GM23338 (cell line): ENCODE measurements around the gene CD47. TPM values are rescaled to one million over a fixed set of nuclear protein-coding genes. Genes with fewer than 3 reads are reported as not detected.

ENCODE experiments used
- ATAC-seq: fragments of 200-7000 bp; cut with Tn5 transposase; 3 replicates; pipeline ENCODE4 v1.9.1; 2020
- DNase-seq: peaks from one replicate; pipeline ENCODE4 v3.0.0-alpha.2; 2015; ENCODE audit warnings: low spot score
- H2AFZ ChIP-seq: fragments of 200-600 bp; sonication (generic); 2 replicates; pipeline ENCODE4 v1.8.0; 2016; ENCODE audit warnings: antibody characterized with exemption, mild to moderate bottlenecking, moderate library complexity
- H3F3A ChIP-seq: fragments of 200-600 bp; sonication (generic); replicated peaks from 2 replicates; pipeline ENCODE4 v1.8.0; 2017; ENCODE audit warnings: antibody characterized with exemption, mixed run types, low read depth
- H3K27ac ChIP-seq: fragments of 200-600 bp; sonication (generic); 2 replicates; pipeline ENCODE4 v1.6.1; 2016; ENCODE audit warnings: low read depth
- H3K27me3 ChIP-seq: fragments of 200-600 bp; sonication (generic); 2 replicates; pipeline ENCODE4 v1.8.0; 2016; ENCODE audit warnings: mild to moderate bottlenecking, mixed run types, moderate library complexity; ENCODE audit not compliant: insufficient read depth
- H3K36me3 ChIP-seq: fragments of 200-600 bp; sonication (generic); 2 replicates; pipeline ENCODE4 v1.8.0; 2016; ENCODE audit warnings: mild to moderate bottlenecking; ENCODE audit not compliant: insufficient read depth
- H3K4me1 ChIP-seq: fragments of 200-600 bp; sonication (generic); 2 replicates; pipeline ENCODE4 v1.8.0; 2016; ENCODE audit warnings: mild to moderate bottlenecking, moderate library complexity; ENCODE audit not compliant: insufficient read depth
- H3K4me2 ChIP-seq: fragments of 200-600 bp; sonication (generic); 2 replicates; pipeline ENCODE4 v1.7.1; 2017; ENCODE audit warnings: mixed run types
- H3K4me3 ChIP-seq: fragments of 200-600 bp; sonication (generic); 2 replicates; pipeline ENCODE4 v1.6.1; 2016; ENCODE audit warnings: mixed run types
- H3K79me2 ChIP-seq: fragments of 200-600 bp; sonication (generic); replicated peaks from 2 replicates; pipeline ENCODE4 v1.8.0; 2017; ENCODE audit warnings: mild to moderate bottlenecking; ENCODE audit not compliant: insufficient read depth
- H3K9me2 ChIP-seq: fragments of 200-600 bp; sonication (generic); 2 replicates; pipeline ENCODE4 v1.8.0; 2017; ENCODE audit not compliant: insufficient read depth
- H4K20me1 ChIP-seq: fragments of 200-600 bp; sonication (generic); replicated peaks from 2 replicates; pipeline ENCODE4 v1.8.0; 2017; ENCODE audit warnings: mild to moderate bottlenecking; ENCODE audit not compliant: insufficient read depth
- H3K27ac Mint-ChIP-seq: 2 replicates; pipeline ENCODE4 v1.8.0; 2020; ENCODE audit warnings: inconsistent platforms, mild to moderate bottlenecking, moderate library complexity, mixed read lengths
- H3K27me3 Mint-ChIP-seq: 3 replicates; pipeline ENCODE4 v1.8.0; 2022; ENCODE audit warnings: low read depth, mild to moderate bottlenecking, moderate library complexity, mixed read lengths, inconsistent platforms; ENCODE audit not compliant: insufficient read depth, poor library complexity
- H3K36me3 Mint-ChIP-seq: 3 replicates; pipeline ENCODE4 v1.8.0; 2021; ENCODE audit warnings: low read depth, mild to moderate bottlenecking, inconsistent platforms, moderate library complexity, mixed read lengths
- H3K4me1 Mint-ChIP-seq: 3 replicates; pipeline ENCODE4 v1.8.0; 2020; ENCODE audit warnings: mild to moderate bottlenecking, inconsistent platforms, mixed read lengths
- H3K4me3 Mint-ChIP-seq: 3 replicates; pipeline ENCODE4 v1.8.0; 2021; ENCODE audit warnings: moderate library complexity, mild to moderate bottlenecking, inconsistent platforms, mixed read lengths
- H3K9me3 Mint-ChIP-seq: 3 replicates; pipeline ENCODE4 v1.8.0; 2020; ENCODE audit warnings: moderate library complexity, mild to moderate bottlenecking, inconsistent platforms, mixed read lengths
- CREB1 ChIP-seq: fragments of 250-450 bp; sonication (Bioruptor Pico); IDR thresholded peaks from 2 replicates; pipeline ENCODE4 v1.5.0; 2020; ENCODE audit warnings: low read depth, mild to moderate bottlenecking, moderate library complexity
- EZH2 ChIP-seq: fragments of 200-600 bp; sonication (generic); IDR thresholded peaks from one replicate; pipeline ENCODE4 v1.8.0; 2017; ENCODE audit warnings: antibody characterized with exemption, mild to moderate bottlenecking, low read depth; ENCODE audit not compliant: unreplicated experiment
- EZH2phosphoT487 ChIP-seq: fragments of 200-600 bp; sonication (generic); IDR thresholded peaks from one replicate; pipeline ENCODE4 v1.8.1; 2018; ENCODE audit warnings: antibody characterized with exemption; ENCODE audit not compliant: unreplicated experiment
- JUNB ChIP-seq: IDR thresholded peaks from one replicate; pipeline ENCODE4 v1.6.1; 2016; ENCODE audit warnings: antibody characterized with exemption; ENCODE audit not compliant: unreplicated experiment
- STAT1 ChIP-seq: IDR thresholded peaks from one replicate; pipeline ENCODE4 v1.6.1; 2016; ENCODE audit warnings: antibody characterized with exemption; ENCODE audit not compliant: unreplicated experiment
- ZNF331 ChIP-seq: fragments of 250-450 bp; sonication (Bioruptor Pico); IDR thresholded peaks from 2 replicates; pipeline ENCODE4 v1.5.0; 2020; ENCODE audit warnings: low read depth, mild to moderate bottlenecking, moderate library complexity
- polyA plus RNA-seq: library from polyadenylated mRNA; unstranded; fragments of >200 nt; fragmentation: Nextera tagmentation; extraction: Ambion mirVana; gene quantifications from 2 replicates; pipeline ENCODE4 v1.2.1, GENCODE V29; 2016
- total RNA-seq: library from RNA; depleted of rRNA; stranded (reverse); fragments of >200 nt; shearing (Covaris generic); gene quantifications from 2 replicates; pipeline ENCODE4 v1.2.3, GENCODE V29; 2014
- TF ChIP-seq, protein P1 (sequence below): fragments of 250-450 bp; sonication (Bioruptor Pico); IDR thresholded peaks from 2 replicates; pipeline ENCODE4 v1.5.0; 2020; ENCODE audit warnings: mild to moderate bottlenecking, moderate library complexity
- TF ChIP-seq, protein P2 (sequence below): IDR thresholded peaks from one replicate; pipeline ENCODE4 v1.6.1; 2018; ENCODE audit warnings: antibody characterized with exemption; ENCODE audit not compliant: unreplicated experiment

CD47 gene
- total and polyA plus RNA-seq, 2 experiments from 2014 or later, result 22.1 to 26.9 TPM

DNA sequence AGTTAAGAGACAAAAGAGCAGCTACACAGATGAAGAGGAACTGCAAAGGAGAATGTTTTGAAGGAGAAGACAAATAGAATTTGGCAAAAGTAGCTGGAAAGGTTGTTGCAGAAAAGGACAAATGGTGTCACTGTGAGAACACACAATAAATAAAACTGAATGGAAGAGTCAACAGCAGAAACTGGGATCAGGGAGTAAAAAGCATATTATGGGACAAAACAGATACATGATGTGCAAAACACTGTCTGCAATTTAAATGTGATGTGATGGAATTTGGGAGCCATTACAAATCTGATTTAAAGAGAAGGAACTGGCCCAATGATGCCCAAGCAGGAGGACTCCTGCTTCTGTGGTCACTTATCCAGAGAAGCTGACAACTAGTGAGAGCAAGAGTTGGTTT is 46.1 kb downstream of the CD47 start:
- Mint-ChIP-seq H3K4me1 (peaks cover 14% of the 10 kb centered on the region), H3K36me3 (no peaks in the 10 kb centered on the region), H3K4me3 (no peak overlapping the region), H3K27ac (no peak overlapping the region), H3K9me3 (no peaks in the 10 kb centered on the region; the same call in 2 of the 3 replicates), H3K27me3 (no peaks in the 10 kb centered on the region)
- no peak overlapping the region for H3K27ac ChIP-seq
- no peaks in the 10 kb centered on the region for H3K36me3 ChIP-seq
- no peaks in the 10 kb centered on the region for H3K79me2 ChIP-seq
- DNase-seq (no peak), ATAC-seq (no peak)
- no peak overlapping the region for H2AFZ ChIP-seq
- no peaks in the 10 kb centered on the region for H3K9me2 ChIP-seq
- no peak for TF ChIP-seq EZH2
- no peak for TF ChIP-seq CREB1
- TF ChIP-seq STAT1, result no peak
- TF ChIP-seq ZNF331 (CRISPR knock-in tag), result no peak
- TF ChIP-seq, protein P1, sequence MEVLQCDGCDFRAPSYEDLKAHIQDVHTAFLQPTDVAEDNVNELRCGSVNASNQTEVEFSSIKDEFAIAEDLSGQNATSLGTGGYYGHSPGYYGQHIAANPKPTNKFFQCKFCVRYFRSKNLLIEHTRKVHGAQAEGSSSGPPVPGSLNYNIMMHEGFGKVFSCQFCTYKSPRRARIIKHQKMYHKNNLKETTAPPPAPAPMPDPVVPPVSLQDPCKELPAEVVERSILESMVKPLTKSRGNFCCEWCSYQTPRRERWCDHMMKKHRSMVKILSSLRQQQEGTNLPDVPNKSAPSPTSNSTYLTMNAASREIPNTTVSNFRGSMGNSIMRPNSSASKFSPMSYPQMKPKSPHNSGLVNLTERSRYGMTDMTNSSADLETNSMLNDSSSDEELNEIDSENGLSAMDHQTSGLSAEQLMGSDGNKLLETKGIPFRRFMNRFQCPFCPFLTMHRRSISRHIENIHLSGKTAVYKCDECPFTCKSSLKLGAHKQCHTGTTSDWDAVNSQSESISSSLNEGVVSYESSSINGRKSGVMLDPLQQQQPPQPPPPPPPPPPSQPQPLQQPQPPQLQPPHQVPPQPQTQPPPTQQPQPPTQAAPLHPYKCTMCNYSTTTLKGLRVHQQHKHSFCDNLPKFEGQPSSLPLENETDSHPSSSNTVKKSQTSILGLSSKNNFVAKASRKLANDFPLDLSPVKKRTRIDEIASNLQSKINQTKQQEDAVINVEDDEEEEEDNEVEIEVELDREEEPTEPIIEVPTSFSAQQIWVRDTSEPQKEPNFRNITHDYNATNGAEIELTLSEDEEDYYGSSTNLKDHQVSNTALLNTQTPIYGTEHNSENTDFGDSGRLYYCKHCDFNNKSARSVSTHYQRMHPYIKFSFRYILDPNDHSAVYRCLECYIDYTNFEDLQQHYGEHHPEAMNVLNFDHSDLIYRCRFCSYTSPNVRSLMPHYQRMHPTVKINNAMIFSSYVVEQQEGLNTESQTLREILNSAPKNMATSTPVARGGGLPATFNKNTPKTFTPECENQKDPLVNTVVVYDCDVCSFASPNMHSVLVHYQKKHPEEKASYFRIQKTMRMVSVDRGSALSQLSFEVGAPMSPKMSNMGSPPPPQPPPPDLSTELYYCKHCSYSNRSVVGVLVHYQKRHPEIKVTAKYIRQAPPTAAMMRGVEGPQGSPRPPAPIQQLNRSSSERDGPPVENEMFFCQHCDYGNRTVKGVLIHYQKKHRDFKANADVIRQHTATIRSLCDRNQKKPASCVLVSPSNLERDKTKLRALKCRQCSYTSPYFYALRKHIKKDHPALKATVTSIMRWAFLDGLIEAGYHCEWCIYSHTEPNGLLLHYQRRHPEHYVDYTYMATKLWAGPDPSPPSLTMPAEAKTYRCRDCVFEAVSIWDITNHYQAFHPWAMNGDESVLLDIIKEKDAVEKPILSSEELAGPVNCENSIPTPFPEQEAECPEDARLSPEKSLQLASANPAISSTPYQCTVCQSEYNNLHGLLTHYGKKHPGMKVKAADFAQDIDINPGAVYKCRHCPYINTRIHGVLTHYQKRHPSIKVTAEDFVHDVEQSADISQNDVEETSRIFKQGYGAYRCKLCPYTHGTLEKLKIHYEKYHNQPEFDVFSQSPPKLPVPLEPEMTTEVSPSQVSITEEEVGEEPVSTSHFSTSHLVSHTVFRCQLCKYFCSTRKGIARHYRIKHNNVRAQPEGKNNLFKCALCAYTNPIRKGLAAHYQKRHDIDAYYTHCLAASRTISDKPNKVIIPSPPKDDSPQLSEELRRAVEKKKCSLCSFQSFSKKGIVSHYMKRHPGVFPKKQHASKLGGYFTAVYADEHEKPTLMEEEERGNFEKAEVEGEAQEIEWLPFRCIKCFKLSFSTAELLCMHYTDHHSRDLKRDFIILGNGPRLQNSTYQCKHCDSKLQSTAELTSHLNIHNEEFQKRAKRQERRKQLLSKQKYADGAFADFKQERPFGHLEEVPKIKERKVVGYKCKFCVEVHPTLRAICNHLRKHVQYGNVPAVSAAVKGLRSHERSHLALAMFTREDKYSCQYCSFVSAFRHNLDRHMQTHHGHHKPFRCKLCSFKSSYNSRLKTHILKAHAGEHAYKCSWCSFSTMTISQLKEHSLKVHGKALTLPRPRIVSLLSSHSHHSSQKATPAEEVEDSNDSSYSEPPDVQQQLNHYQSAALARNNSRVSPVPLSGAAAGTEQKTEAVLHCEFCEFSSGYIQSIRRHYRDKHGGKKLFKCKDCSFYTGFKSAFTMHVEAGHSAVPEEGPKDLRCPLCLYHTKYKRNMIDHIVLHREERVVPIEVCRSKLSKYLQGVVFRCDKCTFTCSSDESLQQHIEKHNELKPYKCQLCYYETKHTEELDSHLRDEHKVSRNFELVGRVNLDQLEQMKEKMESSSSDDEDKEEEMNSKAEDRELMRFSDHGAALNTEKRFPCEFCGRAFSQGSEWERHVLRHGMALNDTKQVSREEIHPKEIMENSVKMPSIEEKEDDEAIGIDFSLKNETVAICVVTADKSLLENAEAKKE, result no peak
- TF ChIP-seq EZH2phosphoT487, result no peak
- no peak overlapping the region; the same call in 1 of the 2 replicates for H3K4me2 ChIP-seq
- no peaks in the 10 kb centered on the region for H4K20me1 ChIP-seq
- H3K4me3 ChIP-seq, result no peak overlapping the region
- no peaks in the 10 kb centered on the region for H3F3A ChIP-seq
- no peaks in the 10 kb centered on the region for H3K27me3 ChIP-seq
- H3K4me1 ChIP-seq, result peaks cover 11% of the 10 kb centered on the region; the same call in 1 of the 2 replicates

DNA sequence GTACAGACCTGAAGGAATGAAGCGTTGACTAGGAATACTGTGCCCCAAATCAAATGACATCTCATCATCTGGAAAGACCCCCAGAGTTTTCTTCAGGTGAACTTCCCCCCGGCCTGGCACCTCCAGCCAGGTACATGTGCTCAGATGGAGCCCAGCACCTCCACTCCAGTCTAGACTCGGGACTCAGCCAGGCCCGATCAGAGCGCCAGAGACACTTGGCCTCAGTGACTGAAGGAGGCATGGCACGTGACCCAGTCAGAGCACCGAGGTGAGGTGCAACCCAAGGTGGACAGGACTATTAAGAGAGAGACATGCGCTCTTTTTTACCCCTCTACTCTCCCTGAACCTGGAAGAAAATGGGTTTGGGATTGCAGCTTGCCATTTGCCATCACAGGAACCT is 48.5 kb downstream of the CD47 start:
- Histone ChIP-seq H3K4me1 (peaks cover 11% of the 10 kb centered on the region; the same call in 1 of the 2 replicates), H3K9me2 (no peaks in the 10 kb centered on the region), H3K27ac (no peak overlapping the region), H3K4me3 (no peak overlapping the region), H2AFZ (no peak overlapping the region), H3K4me2 (no peak overlapping the region), H4K20me1 (no peaks in the 10 kb centered on the region), H3K79me2 (no peaks in the 10 kb centered on the region), H3K36me3 (no peaks in the 10 kb centered on the region), H3F3A (no peaks in the 10 kb centered on the region), H3K27me3 (no peaks in the 10 kb centered on the region)
- no peaks in the 10 kb centered on the region for H3K36me3 Mint-ChIP-seq
- H3K27ac Mint-ChIP-seq, result no peak overlapping the region
- H3K4me3 Mint-ChIP-seq, result no peak overlapping the region
- peaks cover 14% of the 10 kb centered on the region for H3K4me1 Mint-ChIP-seq
- H3K27me3 Mint-ChIP-seq, result no peaks in the 10 kb centered on the region
- H3K9me3 Mint-ChIP-seq, result no peaks in the 10 kb centered on the region; the same call in 2 of the 3 replicates
- DNase-seq (no peak), ATAC-seq (no peak)
- TF ChIP-seq EZH2phosphoT487, result no peak
- TF ChIP-seq, protein P2, sequence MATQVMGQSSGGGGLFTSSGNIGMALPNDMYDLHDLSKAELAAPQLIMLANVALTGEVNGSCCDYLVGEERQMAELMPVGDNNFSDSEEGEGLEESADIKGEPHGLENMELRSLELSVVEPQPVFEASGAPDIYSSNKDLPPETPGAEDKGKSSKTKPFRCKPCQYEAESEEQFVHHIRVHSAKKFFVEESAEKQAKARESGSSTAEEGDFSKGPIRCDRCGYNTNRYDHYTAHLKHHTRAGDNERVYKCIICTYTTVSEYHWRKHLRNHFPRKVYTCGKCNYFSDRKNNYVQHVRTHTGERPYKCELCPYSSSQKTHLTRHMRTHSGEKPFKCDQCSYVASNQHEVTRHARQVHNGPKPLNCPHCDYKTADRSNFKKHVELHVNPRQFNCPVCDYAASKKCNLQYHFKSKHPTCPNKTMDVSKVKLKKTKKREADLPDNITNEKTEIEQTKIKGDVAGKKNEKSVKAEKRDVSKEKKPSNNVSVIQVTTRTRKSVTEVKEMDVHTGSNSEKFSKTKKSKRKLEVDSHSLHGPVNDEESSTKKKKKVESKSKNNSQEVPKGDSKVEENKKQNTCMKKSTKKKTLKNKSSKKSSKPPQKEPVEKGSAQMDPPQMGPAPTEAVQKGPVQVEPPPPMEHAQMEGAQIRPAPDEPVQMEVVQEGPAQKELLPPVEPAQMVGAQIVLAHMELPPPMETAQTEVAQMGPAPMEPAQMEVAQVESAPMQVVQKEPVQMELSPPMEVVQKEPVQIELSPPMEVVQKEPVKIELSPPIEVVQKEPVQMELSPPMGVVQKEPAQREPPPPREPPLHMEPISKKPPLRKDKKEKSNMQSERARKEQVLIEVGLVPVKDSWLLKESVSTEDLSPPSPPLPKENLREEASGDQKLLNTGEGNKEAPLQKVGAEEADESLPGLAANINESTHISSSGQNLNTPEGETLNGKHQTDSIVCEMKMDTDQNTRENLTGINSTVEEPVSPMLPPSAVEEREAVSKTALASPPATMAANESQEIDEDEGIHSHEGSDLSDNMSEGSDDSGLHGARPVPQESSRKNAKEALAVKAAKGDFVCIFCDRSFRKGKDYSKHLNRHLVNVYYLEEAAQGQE, result no peak
- no peak for TF ChIP-seq STAT1
- no peak for TF ChIP-seq JUNB
- TF ChIP-seq CREB1, result no peak
